GM21360 (cell line): ENCODE results near the gene CCDC47.

Experiments used
- ATAC-seq: cut with Tn5 transposase; IDR thresholded peaks from one replicate; pipeline ENCODE4 v1.9.1; 2021; ENCODE audit warnings: mild to moderate bottlenecking, moderate library complexity; ENCODE audit not compliant: unreplicated experiment

CCDC47 gene

DNA sequence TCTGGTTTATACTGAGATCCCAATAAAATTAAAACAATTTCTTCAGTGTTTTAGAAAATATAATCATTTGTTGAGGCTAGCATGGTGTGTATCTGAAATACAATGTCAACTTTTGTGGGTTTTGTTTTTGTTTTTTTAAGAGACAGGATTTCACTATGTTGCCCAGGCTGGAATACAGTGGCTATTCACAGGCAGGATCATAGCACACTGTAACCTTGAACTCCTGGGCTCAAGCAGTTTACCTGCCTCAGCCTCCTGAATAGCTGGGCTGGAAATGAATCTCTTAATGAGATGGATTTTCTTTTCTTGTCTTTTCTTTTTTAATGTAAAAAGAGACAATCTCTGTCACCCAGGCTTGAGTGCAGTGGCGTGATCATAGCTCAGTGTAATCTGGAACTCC lies 12.7 kb upstream of the CCDC47 start:
- no peak for ATAC-seq

DNA sequence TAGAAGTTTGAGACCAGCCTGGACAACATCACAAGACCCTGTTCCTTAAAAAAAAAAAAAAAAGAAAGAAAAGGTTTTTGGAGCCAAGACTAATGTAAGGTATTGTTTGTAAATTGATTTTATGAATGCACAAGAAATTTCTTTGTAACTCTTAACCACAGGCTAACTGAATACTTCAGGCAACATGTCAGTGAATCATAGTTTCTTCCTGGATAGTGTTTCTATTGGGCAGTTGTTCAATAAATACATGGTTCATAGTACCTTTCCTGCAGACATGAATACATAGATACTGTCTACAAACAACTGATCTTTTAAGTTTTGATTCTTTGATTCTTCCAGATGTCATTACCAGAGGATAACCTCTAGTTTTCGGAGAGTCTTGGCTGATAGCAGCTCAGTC lies 12.2 kb upstream of the CCDC47 start:
- ATAC-seq, result no peak

DNA sequence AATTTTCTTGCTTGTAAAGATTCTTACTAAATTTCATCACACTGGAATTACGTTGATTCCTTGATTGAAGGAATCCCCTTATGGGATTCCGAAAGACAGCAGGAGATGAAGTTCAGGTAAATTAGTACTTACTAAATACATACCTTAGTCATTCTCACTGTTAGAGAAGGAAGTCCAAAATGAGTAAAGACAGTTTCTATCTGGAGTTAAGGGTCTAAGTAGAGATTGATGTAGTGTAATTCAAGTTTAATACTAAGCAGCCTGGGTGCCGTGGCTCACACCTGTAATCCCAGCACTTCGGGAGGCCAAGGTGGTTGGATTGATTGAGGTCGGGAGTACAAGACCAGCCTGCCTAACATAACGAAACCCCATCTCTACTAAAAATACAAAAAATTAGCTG lies 10.1 kb upstream of the CCDC47 start:
- ATAC-seq, result no peak

GRCh38 chr17:63780928-63781327 lies 7.5 kb upstream of the CCDC47 start:
- ATAC-seq, result no peak

GRCh38 chr17:63780507-63780906 lies 7.1 kb upstream of the CCDC47 start:
- no peak for ATAC-seq

- ATAC-seq, result no peak
These were observed 2.0 kb upstream of the CCDC47 start for GRCh38 chr17:63775420-63775819.

DNA sequence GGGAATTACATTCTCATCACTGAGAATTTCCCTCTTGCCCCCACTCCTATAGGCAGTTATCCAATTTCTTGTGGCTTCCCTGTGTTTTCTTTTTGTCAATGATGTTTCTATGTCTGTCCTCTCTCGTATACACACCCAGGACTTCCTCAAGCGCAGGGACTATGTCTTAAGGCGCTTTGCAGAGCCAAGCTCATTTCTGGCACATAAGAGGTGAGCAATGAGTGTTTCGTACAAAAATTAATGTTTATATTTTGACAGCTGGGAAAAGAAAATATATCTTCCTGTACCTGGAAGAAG lies 1.5 kb upstream of the CCDC47 start:
- no peak for ATAC-seq

GRCh38 chr17:63774141-63774968 lies 958 bp upstream of the CCDC47 start, which contains the start of gene DDX42:
Gene DDX42 (plus strand): TSS chr17:63774170. CDS start chr17:63787050, 12,880 bp downstream.
- ATAC-seq, result peak; percentile 8

- no peak for ATAC-seq
These were observed 561 bp downstream of the CCDC47 start for GRCh38 chr17:63772801-63773271.

- ATAC-seq, result no peak
These were observed 5.0 kb downstream of the CCDC47 start for GRCh38 chr17:63768433-63768832.

DNA sequence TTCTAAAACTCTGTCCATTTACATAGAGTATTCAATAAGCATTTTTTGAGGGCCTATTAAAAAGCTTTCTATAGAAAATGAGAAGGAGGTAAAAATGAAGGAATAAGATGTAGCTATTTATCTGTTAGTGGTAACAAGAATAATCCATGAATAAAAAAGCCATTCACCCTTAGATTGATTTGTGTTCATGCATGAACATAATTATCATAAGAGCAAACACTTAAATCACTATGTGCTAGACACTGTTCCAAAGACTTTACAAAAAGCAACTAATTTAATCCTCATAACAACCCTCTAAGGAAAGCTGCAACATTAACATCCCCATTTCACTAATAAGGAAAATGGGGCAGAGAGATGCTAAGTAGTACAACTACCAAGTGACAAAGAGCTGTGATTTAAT lies 6.6 kb downstream of the CCDC47 start:
- ATAC-seq, result no peak

- no peak for ATAC-seq
These were observed 8.7 kb downstream of the CCDC47 start for GRCh38 chr17:63764716-63765115.

DNA sequence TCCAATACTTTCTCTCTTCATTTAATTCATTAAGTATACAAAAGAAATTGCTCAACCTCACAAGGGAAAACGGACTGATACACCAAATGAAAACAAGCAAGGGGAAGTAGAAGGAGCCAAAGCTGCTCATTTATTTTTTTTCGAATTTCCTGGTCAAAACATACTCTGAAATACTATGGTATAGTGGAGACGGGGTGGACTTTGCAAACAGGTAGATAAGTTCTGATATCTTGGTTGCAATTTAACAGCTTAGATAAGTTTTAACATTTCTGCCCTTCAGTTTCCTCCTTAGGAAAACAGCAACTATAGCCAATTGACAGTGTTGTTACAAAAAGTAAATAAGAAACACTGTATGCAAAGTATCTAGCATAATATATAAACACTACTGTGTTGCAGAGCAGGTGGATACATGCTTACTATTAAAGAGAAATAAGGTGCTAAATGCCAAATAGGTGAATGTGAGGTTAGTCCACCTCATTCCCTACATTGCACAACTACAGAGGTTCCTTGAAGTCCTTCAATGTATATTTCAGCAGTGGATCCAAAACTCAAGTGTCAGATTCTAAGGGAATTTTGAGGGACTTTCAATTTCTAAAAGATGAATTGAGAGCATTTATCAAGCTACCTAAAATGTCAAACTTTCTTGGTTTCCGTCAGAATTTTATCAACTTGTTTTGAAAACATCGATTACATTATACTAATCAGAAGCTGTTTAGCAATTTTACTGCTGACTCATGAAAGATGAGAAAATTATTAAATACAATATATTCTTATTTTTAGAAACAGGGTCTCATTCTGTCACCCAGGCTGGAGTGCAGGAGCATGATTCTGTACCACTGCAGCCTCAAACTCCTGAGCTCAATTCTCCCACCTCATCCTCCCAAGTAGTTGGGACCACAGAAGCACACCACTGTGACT lies 11.0 kb downstream of the CCDC47 start:
- ATAC-seq, result no peak

GRCh38 chr17:63760771-63761539 lies 12.4 kb downstream of the CCDC47 start:
- no peak for ATAC-seq

GRCh38 chr17:63758428-63758827 lies 15.0 kb downstream of the CCDC47 start:
- ATAC-seq, result no peak

GRCh38 chr17:63754046-63754445 lies 19.4 kb downstream of the CCDC47 start:
- no peak for ATAC-seq

DNA sequence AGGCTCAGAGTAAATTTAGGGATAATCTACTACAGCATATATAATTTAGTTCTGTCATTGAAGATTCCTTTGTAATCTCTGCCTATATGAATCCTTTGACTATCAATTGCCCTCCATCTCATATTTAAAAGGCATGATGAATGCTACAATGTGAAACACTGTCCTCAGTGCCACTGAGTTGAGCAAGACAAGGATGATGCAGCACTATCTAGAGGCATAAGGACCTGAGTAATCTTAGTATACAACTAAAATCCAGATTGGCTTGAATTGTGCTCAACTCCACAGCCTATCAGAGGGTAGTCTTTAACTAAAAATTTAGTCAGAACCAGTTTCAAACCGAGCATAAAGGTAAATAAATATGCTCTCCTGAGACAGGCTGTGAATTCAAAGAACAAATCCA lies 20.2 kb downstream of the CCDC47 start:
- no peak for ATAC-seq

GRCh38 chr17:63752707-63753106 lies 20.7 kb downstream of the CCDC47 start:
- ATAC-seq, result no peak

DNA sequence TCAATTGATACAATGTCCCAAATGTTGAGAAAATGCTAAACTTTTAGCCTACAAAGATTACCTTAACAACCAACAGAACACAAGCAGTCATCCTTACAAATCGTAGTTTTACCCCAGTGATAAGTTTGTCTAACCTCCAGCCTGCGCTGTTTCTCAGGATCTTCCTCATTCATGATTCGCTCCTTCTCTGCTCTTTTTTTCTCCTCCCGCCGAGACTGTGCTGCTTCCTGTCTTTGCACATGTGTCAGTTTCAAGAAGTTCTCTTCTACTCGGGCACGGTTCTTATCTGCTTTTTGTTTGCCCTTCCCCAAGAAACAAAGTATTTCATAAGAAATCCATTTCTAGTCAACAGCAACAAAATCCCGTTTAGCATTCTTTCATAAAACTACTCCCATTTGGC lies 21.6 kb downstream of the CCDC47 start:
- no peak for ATAC-seq

DNA sequence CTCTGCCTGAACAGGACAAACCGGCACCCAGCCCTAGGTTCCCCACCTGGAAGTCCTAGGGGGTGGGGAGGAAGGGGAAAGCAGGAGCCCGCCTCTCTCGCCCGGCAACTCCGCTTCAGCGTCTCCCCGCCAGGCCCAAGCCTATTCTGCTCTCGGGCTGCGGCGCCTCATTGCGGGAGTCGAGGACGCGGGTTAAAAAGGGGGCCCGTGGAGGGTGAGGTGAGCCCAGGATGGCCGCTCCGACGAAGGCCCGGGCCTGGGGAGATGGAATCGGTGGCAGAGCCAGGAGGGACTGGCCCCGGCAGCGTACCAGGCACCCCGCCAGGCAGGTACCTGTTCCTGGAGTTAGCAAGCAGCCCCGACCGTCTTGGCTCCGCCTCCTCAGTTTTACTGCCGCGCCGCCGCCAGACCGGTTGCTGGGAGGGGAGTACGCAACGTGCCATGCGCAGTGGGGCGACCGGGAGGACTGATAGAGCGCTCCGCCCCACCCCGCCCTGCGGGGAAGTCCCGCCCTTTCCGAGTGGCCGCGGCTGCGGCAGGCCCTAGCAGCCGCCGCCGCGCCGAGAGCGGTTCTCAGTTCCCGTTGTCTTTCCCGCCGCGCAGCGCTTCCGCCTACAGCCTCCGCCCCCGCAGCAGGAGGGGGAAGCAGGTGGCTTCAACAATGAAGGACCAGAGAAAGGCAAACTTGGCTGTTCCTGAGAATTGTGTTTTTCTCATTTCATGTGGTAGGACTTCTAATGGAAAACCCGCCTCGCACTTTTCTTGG lies 31.8 kb downstream of the CCDC47 start, which contains the start of gene STRADA:
Gene STRADA (minus strand): TSS at position 392 of the 766 bp plus-strand sequence. CDS start 13,430 bp downstream, outside the sequence.
- peak; percentile 86 for ATAC-seq

DNA sequence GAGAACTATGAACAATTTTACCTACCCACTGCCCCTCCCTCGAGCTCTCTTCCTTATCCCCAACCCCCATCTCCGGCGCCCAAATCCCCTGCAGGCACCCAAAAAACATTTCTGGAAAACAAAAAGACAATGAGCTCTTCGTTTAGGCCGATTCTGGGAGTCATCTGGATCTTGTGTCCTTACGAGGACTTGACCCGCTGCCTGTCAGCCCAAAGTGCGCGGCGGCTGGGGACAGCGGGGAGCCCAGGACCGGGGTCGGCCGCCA lies 32.3 kb downstream of the CCDC47 start:
- ATAC-seq, result no peak
